ENCODE data around the gene HEBP2.

HEBP2 gene

DNA sequence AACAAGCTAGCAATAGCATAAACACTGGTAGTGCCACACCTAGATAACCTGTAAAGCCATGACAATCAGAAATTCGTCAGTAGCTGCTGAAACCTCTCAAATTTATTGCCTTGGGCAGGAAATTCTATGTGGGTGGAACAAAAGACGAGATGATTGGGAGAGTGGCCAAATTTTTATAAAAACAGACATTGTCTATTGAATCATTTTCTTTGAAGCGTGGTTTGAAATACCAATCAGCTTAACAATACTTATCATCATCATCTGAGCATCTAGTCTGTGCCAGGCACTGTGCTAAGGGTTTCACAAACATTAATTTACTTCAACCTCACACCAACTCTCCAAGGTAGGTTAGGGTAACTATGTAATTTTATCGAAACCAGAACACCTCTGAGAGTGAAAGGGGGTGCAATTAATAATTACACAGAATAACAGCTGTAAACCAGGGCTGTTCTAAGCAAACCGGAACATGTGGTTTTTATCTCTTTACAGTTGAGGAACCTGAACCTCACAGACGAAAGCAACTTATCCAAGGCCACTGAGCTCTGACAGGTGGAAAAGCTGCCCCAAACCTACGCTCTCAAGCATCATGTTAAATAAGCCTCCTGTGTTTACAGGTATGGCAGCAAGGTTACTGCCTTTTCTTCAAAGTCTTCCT, 51.9 kb downstream of the HEBP2 start:
- DNase-seq = no peak

DNA sequence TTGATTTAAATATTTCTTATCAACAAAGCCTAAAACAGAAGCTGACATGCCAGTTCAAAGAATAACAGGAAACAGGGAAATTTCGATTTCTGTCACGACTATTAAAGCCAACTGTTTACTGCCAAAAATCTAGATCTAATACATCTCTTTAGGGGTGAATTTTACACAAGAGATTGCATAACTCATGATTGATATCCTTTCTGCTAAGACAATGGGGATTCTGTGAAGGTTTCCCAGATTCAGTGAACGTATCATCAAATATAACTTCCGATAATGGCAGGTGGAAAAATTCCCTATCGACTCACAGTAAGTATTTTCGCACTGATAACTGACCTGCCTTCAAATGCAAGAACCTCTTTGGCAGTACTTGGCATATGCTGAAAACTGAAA, 52.4 kb downstream of the HEBP2 start:
- DNase-seq = no peak

DNA sequence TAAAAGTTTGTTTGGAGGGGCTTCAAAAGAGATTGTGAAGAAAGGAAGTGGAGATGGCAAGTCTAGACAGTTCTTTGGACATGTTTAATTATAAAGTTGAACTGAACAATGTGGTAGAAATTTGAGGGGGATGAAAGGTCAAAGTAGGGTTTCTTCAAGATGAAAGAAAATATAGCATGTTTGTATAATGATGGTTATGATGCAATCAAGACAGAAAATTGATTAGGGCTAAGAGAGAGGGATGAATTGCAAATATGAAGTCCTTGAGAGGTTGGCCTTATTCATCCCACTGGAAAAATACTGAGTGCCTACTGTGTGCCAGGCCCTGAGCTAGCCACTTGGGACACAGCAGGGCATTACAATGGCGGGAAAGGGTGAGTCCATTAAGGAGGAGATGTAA, 57.6 kb downstream of the HEBP2 start:
- DNase-seq = no peak

DNA sequence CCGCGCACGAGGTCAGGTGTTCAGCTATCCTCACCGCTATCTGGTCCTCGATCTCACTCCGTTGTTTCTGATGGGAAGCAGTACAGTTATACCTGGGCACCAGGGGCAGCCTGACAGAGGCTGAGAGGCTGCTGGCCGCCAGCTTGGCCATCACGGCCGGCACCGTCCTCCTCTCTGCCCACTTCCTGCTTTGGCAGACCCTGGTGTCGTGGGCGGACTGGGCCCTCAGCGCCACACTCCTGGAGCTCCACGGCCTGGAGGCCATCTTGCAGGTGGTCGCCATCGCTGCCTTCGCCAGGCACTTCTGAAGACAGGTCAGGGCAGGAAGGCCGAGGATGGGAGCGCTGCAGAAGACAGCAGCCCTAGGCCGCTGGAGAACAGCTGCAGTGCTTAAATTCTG, 60.1 kb downstream of the HEBP2 start:
- DNase-seq = no peak

DNA sequence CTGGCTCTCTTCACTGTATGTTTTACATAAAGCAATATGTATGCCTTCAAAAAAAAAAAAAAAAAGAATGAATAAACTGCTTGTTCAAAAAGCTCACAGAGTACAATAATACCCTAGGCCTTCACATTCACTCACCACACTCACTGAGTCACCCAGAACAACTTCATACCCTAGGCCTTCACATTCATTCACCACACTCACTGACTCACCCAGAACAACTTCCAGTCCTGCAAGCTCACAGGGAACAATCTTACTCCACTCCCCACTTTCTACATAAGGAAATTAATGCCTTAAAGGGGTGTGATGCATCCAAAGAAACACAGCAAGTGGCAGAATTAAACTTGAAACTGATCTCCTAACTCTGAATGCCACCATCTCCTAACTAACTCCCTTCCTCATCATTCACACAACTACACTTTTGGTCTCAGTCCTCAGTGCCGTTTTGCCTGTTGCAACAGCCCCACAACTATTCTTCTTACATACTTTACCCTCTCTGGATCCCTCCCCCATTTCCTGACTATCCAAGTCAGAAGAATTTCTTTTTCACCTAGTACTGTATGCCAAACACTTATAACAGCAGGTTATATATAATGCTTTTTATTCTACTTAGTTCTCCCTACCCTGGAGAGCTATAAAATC, 61.1 kb downstream of the HEBP2 start:
- peak; percentile 59 for DNase-seq

DNA sequence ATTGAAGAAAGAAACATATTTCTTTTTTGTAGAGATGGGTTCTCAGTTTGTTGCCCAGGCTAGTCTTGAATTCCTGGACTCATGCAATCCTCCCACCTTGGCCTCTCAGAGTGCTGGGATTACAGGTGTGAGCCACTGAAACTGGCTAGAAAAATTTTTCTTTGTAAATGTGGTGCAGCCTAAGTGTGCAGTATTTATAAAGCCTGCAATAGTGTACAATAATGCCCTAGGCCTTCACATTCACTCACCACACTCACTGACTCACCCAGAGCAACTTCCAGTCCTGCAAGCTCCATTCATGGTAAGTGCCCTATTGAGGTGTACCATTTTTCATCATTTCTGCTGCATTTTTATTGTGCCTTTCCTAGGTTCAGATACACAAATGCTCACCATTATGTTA, 63.9 kb downstream of the HEBP2 start:
- no peak for DNase-seq

DNA sequence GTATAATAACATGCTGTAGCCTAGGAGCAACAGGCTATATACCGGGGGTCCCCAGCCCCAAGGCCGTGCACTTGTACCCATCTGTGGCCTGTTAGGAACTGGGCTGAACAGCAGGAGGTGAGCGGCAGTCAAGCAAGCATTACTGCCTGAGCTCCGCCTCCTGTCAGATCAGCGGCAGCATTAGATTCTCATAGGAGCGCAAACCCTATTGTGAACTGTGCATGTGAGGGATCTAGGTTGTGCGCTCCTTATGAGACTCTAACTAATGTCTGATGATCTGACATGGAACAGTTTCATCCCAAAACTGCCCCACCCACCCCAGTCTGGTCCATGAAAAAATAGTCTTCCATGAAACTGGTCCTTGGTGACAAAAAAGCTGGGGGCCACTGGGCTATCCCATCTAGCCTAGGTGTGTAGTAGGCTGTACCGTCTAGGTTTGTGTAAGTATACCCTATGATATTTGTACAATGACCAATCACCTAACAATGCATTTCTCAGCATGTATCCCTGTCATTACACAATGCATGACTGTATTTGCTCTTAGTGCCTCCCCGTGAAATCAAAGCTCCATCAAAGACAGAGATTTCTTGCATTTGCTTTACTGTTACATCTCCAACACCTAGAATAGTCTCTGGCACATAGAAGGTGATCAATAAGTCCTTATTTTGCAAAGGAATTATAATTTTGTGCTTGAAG, 64.4 kb downstream of the HEBP2 start:
- DNase-seq = no peak
